Measurements from ENCODE around the gene MAPK13. TPM values are rescaled to one million over a fixed set of nuclear protein-coding genes. Genes with fewer than 3 reads are reported as not detected.
"Not testable (repeated sequence)": the region's sequence is repeated elsewhere in the genome, so short reads cannot be mapped to it uniquely, and the experiment has no call there.

The MAPK13 gene
- total RNA-seq, 4 donors from 2014 or later: 62.2 to 136 (median 104) TPM

- intact Hi-C loops (cut with DNase I): loop anchor here (5.0 to 10.0 kb wide), 2 partner anchors 70 to 237 kb away; partner anchors contain the start of gene BRPF3
- Histone ChIP-seq H3K4me3 (no peak overlapping the region), H3K27me3 (peaks cover 0 to 15% (median 0%) of the 10 kb centered on the region in 4 donors), H3K36me3 (peaks cover 0 to 6% (median 0%) of the 10 kb centered on the region in 3 donors), H3K27ac (no peak overlapping the region), H3K9me3 (no peaks in the 10 kb centered on the region), H3K4me1 (peaks cover 26 to 70% (median 30%) of the 10 kb centered on the region in 3 donors)
- TF ChIP-seq CTCF (IDR thresholded peaks at IDR 0.05) (no peak), POLR2A (IDR thresholded peaks at IDR 0.05) (no peak)
- DNase-seq: no peak
- 50% methylated on average over 2 of the region's 8 CpGs; no CpG with 5 or more reads in 1 of the 2 donors for WGBS, 2 donors
These were observed 2.8 kb upstream of the MAPK13 start for GRCh38 chr6:36127462-36128016.

GRCh38 chr6:36128073-36128472, 2.2 kb upstream of the MAPK13 start:
- intact Hi-C loops (cut with DNase I): loop anchor here (5.0 to 10.0 kb wide), 2 partner anchors 69 to 237 kb away; partner anchors contain the start of gene BRPF3
- WGBS, 2 donors: 85 to 87% methylated on average over 4 to 5 of the region's 5 CpGs
- TF ChIP-seq CTCF (IDR thresholded peaks at IDR 0.05) (no peak), POLR2A (IDR thresholded peaks at IDR 0.05) (no peak)
- Histone ChIP-seq H3K36me3 (peaks cover 0 to 11% (median 0%) of the 10 kb centered on the region in 3 donors), H3K27me3 (peaks cover 0 to 15% (median 0%) of the 10 kb centered on the region in 4 donors), H3K4me3 (no peak overlapping the region), H3K27ac (no peak overlapping the region), H3K9me3 (no peaks in the 10 kb centered on the region), H3K4me1 (peaks cover 27 to 75% (median 32%) of the 10 kb centered on the region in 3 donors)
- DNase-seq: no peak

- TF ChIP-seq POLR2A (IDR thresholded peaks at IDR 0.05) (no peak), CTCF (IDR thresholded peaks at IDR 0.05) (no peak)
- 86 to 100% methylated on average over 1 to 2 of the region's 3 CpGs for WGBS, 2 donors
- no peak overlapping the region for H3K4me3 ChIP-seq
- intact Hi-C loops (cut with DNase I): loop anchor here (5.0 to 10.0 kb wide), 2 partner anchors 69 to 236 kb away; partner anchors contain the start of gene BRPF3
- H3K36me3 ChIP-seq: peaks cover 0 to 18% (median 0%) of the 10 kb centered on the region in 3 donors
- peaks cover 0 to 15% (median 0%) of the 10 kb centered on the region in 4 donors for H3K27me3 ChIP-seq
- H3K9me3 ChIP-seq: no peaks in the 10 kb centered on the region
- no peak for DNase-seq
- peaks cover 23 to 75% (median 25%) of the 10 kb centered on the region in 3 donors for H3K4me1 ChIP-seq
- no peak overlapping the region for H3K27ac ChIP-seq
These were observed 1.5 kb upstream of the MAPK13 start for GRCh38 chr6:36128793-36129192.

GRCh38 chr6:36129334-36129733, 979 bp upstream of the MAPK13 start:
- not testable (repeated sequence) for DNase-seq, H3K9me3 ChIP-seq, H3K4me3 ChIP-seq
- intact Hi-C loops (cut with DNase I): loop anchor here (5.0 to 10.0 kb wide), 2 partner anchors 68 to 235 kb away; partner anchors contain the start of gene BRPF3
- H3K36me3 ChIP-seq: peaks cover 0 to 24% (median 0%) of the 10 kb centered on the region in 3 donors
- 83 to 89% methylated on average over 16 of the region's 16 CpGs for WGBS, 2 donors
- peak overlapping the region in 2 of 4 donors; percentile 81 to 95 for H3K27ac ChIP-seq
- H3K27me3 ChIP-seq: peaks cover 0 to 15% (median 0%) of the 10 kb centered on the region in 4 donors
- H3K4me1 ChIP-seq: peaks cover 19 to 69% (median 21%) of the 10 kb centered on the region in 3 donors

- Histone ChIP-seq H3K4me1 (peaks cover 18 to 78% (median 21%) of the 10 kb centered on the region in 3 donors), H3K9me3 (no peaks in the 10 kb centered on the region), H3K4me3 (peak overlapping the region; percentile 55 to 79 (median 74)), H3K27me3 (peaks cover 0 to 15% (median 0%) of the 10 kb centered on the region in 4 donors), H3K27ac (peak overlapping the region; percentile 81 to 98 (median 92)), H3K36me3 (peaks cover 0 to 39% (median 0%) of the 10 kb centered on the region in 3 donors)
- intact Hi-C loops (cut with DNase I): no loop called here
- WGBS, 2 donors: 7 to 45% methylated on average over 3 to 5 of the region's 52 CpGs
- DNase-seq: no peak
- TF ChIP-seq CTCF (IDR thresholded peaks at IDR 0.05) (no peak), POLR2A (IDR thresholded peaks at IDR 0.05) (peak in 1 of 4 donors; percentile 3)
These were observed 576 bp downstream of the MAPK13 start for GRCh38 chr6:36130667-36131510.

Measured in esophagus squamous epithelium (tissue), 5 donors.